Breast epithelium (tissue), 3 donors: ENCODE measurements around the gene ARL4C.
A peak's percentile ranks its signal among the peaks of the same experiment; 100 is the strongest.

Experiments
- POLR2A ChIP-seq: fragments of 450-650 bp; IDR thresholded peaks from one replicate; pipeline ENCODE4 v1.6.1; 2016; ENCODE audit warnings: antibody characterized with exemption, mild to moderate bottlenecking, moderate library complexity
- POLR2AphosphoS5 ChIP-seq, 3 donors: sonication (generic); formaldehyde crosslinking; IDR thresholded peaks; one replicate each; pipeline ENCODE4 v1.6.1; 2017; ENCODE audit warnings: antibody characterized with exemption in 3 of 3
- TF ChIP-seq, protein P1 (sequence below), 3 donors: fragments of 450-650 bp; IDR thresholded peaks; one replicate each; pipeline ENCODE4 v1.5.1; 2016 to 2017; ENCODE audit warnings: antibody characterized with exemption in 3 of 3, mild to moderate bottlenecking in 3 of 3, moderate library complexity in 3 of 3

DNA sequence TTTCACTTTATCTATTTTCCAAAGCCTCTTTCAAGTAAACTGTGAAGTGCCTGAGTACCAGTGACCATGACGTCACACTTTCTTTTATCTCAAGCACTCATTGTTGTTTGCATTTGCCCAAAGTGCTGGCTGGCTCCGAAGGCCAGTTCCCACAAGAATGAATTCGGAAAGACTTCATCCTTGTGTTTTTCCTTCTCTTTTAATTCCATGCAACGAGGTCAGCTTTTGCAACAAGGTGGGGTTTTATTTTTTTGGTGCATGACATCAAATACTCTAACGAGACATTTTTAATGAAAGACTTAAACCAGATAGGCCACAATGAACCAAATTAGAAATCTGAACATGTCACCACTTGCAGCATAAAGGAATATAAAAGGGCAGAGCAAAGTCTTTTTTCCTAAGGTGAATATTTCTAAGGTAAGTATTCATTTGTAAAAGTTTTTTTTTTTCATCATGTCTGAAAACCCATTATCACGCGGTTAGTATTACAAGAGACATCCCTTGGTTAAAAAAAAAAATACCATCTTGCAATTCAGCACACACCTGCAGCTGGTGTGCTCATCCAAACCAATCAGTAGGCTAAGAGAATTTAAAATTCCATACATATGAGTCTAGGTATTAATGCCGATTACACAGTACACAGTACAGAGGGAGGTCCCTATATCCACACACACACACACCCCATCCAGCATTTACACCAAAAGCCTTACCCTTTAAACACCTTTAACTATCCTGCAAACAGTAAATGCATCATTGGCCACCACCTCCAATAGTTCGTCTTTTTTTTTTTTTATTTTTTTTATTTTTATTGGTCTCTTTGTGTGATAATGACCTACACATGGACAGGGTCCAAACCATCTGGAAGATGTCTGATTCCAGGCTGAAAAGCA, 2.3 kb downstream of the ARL4C start:
- TF ChIP-seq, protein P1, sequence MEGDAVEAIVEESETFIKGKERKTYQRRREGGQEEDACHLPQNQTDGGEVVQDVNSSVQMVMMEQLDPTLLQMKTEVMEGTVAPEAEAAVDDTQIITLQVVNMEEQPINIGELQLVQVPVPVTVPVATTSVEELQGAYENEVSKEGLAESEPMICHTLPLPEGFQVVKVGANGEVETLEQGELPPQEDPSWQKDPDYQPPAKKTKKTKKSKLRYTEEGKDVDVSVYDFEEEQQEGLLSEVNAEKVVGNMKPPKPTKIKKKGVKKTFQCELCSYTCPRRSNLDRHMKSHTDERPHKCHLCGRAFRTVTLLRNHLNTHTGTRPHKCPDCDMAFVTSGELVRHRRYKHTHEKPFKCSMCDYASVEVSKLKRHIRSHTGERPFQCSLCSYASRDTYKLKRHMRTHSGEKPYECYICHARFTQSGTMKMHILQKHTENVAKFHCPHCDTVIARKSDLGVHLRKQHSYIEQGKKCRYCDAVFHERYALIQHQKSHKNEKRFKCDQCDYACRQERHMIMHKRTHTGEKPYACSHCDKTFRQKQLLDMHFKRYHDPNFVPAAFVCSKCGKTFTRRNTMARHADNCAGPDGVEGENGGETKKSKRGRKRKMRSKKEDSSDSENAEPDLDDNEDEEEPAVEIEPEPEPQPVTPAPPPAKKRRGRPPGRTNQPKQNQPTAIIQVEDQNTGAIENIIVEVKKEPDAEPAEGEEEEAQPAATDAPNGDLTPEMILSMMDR (IDR thresholded peaks at IDR 0.05): no peak
- TF ChIP-seq POLR2A (no peak), POLR2AphosphoS5 (IDR thresholded peaks at IDR 0.05) (peak in 1 of 3 donors; percentile 47)
